ENCODE results near the gene CYGB.
"Not testable (repeated sequence)": the region's sequence is repeated elsewhere in the genome, so short reads cannot be mapped to it uniquely, and the experiment has no call there.

CYGB gene

DNA sequence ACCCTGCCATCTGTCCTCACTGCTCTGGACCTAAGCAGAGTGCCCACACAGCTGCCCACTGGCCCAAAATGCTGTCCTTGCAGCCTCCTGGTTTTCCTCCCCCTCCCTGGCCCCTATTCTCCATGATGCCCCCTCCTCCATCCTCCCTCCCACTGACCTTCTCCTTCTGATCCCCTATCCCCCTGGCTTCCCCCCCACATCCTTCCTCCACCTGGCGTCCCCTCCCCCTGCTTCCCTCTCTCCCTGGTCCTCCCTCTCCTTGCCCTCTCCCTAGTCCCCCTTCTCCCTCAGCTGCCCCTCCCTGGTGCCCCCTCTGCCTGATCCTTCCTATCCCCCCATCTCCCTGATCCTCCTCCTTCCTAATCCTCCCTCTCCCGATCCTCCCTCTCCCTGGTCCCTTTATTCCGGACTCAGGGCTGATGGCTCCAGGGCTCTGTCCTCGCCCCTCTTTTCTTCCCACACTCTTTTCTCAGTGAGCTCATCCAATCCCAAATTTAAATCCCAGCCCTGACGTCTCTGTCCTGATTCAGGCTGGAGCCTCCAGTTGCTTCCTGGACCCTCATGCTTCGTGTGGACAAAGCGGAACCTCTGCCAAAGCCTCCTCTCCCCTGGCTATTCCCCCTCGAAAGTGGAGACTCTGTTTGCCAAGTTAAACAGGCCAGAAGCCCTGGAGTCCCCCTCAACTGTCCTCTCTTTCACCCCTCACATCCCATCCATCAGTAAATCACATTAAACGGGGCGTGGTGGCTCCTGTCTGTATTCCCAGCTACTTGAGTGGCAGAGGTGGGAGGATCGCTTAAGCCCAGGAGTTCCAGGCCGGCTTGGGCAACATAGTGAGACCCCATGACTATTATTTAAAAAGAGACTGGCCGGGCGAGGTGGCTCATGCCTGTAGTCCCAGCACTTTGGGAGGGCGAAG, 18.2 kb downstream of the CYGB start:
- no peak for DNase-seq

DNA sequence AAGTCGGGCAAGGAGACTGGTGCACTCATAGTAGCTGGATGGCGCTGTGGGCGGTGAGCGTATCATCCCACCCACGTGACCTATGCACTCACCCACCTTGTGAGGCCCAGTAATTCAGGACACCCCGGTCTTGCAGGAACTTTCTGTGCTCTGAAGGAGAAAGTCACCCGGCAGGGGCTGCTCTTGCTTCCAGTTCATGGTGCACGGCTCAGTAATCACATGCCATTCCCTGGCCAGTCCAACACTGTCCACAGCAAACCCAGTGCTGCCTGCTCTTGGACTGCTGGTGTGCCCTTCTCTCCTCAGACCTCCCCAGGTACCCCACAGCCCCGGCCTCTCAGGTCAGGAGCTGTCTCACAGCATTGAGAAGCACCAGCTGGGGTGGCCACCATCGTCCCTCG, 19.9 kb downstream of the CYGB start:
- DNase-seq = no peak

DNA sequence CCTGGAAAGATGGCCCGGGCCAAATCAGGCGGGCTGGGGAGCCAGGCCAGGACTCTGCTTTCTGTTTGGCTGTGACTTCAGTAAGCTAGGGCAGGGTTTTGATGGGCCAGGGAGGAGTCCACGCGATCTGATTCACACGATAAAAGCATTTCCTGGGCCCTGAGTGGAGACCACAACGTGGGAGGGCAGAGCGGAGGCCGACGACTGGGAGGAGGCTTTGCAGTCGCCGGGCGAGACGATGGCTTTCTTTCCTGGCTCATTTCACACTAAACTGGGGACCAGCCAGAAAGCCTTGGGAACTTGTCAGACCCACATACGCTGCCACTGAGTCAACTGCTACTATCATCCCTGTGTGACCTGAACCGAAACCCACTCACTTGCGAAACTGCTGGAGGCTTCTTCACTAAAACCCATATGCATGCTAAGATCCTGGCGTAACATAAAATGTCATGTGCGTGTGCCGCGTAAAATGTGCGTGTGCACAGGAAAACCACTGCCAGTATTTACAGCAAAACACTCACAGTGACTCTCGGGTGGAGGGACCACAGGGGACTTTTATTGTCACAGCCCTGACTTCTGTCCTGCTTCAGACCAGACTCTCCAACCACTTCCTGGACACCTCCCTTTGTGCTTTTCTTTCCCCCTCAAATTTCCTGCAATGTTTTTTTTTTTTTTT, 22.1 kb downstream of the CYGB start:
- DNase-seq = peak; percentile 87

DNA sequence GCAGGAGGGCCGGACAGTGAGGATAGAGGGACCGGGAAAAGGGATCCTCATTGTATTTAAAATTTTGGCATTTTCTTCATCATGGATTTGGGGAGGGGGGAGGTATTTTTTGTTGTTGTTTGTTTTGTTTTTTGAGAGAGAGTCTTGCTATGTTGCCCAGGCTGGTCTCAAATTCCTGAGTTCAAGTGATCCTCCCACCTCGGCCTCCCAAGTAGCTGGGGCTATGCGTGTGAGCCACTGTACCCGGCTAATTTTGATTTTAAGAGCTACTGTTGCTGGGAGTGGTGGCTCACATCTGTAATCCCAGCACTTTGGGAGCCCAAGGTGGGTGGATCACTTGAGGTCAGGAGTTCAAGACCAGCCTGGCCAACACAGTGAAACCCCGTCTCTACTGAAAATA, 23.2 kb downstream of the CYGB start:
- DNase-seq = not testable (repeated sequence)

DNA sequence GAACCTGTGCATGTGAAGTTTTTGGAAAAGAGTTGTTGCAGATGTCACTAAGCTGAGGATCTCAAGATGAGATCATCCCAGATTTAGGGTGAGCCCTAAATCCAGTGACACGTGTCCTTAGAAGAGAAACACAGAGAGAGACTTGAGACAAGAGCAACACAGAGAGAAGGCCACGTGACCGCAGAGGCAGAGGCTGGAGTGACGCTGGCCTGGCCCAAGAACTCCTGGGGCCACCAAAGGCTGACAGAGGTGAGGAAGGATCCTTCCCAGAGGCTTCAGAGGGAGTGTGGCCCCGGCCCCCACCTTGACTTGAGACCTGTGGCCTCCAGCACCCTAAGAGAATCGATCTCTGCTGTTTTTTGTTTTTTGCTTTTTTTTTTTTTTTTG, 24.2 kb downstream of the CYGB start:
- no peak for DNase-seq

DNA sequence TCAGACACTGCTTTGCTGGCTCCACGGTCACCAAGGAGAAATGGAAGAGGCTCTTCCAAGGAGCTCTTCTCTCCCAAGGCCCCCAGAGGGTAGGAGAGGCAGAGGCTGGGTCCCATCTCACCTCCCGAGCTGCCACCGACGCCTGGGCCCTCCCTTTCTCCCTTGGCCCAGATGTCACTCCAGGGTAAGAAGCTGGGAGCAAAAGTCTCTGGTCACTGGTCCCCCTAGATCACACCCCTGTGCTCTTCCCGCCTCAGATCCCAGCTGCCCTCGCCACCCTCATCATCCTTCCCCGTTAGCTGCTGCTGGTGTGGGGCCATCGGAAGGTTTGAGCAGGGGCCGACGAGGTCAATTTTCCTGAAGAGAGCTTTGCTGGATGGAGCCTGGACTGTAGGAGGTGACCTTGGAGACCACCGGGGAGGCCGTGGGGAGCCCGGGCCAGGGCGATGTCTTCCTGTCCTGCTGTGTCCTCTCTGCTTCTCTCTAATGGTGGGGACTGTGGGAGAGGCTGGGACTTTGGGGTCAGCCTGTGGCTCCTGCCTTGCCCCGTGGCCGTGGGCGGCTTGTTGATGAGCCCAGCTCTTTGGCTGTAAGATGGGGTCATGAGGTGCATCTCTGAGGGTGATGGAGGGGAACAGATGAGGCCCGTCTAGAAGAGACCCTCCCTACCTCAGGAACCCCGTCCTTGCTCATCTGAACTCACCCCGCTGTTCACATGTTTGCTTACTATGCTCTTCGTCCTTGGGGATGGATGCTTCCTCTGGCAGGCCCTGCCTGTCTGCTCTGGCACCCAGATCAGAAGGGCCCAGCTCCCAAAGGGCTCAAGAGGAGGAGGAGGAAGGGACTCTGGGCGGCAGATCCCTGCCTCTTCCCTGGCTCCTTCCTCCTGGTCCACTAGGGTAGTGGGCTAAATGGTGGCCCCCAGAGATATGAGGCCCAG, 24.9 kb downstream of the CYGB start:
- DNase-seq = no peak

DNA sequence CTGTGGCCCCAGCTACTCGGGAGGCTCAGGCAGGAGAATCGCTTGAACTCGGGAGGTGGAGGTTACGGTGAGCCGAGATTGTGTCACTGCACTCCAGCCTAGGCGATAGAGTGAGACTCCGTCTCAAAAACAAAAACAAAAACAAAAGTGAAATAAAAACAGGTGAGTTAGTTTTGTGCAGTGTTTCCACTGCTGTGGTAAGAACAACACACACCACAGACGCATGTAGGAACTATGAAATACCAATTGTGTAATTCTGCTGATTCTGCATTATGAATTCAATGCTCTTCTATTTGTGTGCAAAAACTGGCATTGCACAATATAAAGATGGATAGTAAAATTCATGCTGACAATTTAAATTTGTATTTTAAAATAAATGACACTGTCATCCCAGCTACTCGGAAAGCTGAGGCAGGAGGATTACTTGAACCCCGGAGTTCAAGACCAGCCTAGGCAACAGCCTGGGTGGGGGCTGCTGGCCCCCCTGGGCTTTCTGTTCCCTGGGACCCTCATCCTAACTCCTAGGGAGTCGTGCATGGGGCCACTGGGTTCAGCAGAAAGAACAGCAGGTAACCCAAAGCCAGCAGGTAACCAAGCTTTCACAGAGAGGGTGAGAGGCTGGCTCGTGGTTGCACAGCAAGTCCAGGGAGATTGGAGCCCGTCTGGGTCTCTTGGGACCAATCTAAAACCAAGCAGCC, 25.7 kb downstream of the CYGB start:
- DNase-seq = no peak

DNA sequence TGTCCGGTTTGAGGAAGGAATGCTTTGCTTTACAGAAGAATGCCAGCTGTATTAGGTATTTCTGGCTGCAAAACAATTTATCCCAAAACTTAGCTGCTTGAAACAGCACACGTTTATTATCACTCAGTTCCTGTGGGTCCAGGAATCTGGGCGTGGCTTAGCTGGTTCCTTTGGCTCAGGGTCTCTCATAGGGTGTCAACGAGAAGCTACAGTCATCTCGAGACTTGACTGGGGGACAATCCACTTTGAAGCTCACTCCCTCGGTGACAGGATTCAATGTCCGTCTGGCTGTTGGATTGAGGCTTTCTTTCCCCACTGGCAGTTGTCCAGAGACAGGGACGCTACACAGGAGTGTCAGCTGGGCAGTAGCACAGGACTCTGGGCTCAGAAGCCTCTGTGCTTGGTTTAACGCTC, 26.7 kb downstream of the CYGB start:
- DNase-seq = no peak

DNA sequence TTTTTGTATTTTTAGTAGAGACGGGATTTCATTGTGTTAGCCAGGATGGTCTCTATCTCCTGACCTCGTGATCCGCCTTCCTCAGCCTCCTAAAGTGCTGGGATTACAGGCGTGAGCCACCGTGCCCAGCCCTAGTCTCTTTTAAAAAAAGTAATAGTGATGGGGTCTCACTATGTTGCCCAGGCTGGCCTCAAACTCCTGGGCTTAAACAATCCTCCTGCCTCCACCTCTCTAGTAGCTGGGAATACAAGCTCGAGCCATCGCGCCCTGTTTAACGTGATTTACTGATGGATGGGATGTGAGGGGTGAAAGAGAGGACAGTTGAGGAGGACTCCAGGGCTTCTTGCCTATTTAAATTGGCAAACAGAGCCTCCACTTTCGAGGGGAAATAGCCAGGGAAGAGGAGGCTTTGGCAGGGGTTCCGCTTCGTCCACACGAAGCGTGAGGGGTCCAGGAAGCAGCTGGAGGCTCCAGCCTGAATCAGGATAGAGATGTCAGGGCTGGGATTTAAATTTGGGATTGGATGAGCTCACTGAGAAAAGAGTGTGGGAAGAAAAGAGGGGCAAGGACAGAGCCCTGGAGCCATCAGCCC, 28.9 kb downstream of the CYGB start:
- DNase-seq = not testable (repeated sequence)

DNA sequence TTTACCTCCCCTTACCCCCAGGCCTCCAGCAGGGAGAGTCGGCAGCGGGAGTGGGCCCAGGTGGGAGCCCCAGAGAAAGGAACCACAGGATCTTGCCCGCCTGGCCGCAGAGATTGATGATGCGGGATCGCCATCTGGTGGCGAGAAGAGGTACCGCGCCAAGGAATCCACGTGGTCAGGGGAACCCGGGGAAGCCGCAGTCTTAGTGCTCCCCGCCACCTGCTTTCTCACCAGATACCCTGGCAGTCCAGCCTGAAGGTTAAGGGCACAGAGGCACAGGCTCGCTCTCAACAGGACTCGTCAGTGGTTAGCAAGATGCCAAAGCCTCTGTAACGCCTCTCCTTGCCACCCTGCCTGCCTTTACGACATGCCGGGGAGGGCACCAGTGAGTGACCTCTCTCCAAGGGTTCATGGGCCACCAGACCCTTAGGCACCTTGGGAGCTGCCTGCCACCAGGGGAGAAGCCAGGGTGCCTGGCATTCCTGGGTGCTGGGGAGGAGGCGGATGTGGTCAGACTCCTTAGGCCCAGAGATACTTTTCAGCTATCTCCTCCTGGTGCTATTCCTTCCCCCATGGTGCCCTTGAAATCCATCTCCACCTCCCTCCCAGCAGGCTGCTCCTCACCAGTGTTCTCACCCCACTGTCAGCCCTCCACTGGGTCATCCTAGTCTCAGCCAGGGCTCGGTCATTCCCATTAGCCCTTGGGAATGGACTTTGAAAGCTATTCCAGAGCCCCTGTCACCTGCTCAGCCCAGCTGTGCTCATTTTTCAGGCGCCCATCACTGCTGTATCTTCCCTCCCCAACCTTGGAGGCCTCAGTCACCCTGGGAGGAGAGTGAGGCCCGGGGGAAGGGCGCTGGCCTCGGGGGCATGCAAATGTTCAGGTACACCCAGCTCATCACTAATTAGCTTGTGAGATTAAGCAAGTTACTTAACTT, 30.8 kb downstream of the CYGB start:
- DNase-seq = peak; percentile 86

DNA sequence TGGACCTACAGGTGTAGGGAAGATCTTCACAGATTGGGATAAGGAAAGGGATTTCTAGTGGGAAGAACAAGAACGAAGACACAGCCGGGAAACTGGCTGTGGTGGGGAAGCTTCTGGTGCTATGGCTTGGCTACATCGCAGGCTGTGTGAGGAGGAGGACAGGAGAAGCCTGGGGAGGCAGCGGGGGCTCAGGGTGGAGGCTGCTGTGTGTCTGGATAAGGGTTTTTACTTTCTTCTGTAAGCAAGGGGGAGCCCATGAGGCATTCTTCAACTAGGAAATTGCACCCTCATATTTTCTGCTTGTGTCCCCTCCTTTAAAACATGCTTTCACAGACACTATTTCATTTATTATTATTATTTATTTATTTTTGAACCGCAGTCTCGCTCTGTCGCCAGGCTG, 33.4 kb downstream of the CYGB start:
- no peak for DNase-seq

DNA sequence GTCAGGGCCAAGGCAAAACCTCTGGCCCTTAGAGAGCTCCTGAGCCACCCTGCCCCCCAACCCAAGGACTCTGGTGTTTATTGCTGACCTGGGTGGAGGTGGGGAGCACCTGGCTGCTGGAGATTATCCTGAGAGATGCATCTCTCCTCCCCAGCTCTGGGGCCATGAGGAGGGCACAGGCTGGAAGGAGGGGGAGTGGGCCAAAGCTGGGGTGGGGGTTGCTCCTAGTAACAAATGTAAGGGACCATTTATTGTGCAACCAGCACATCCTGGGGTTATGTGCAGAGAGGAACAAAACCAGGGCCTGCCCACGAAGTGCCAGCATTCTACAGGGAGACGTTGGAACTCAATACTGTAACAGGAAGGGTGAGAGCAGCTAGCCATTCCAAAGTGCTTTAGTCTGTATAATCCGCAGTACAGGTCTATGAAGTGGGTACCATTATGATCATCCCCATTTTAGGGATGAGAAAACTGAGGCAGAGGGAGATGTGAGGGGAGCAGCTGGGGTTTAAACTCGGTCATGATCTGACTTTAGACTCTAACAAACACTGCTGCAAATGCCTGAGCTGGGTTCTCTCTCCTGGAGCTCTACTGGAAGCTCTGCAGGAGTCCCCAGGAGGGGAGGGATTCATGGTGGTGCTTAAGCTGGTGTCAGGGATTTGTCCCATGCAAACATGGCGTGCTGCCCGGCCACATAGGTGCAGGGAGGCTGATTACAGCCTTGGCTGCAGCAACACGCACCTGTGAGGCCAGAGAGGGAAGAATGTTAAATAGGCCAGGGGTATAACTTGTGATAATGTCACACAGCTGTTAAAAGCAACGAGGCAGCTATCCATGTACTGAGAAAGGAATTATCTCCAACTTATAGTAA, 34.9 kb downstream of the CYGB start:
- no peak for DNase-seq

DNA sequence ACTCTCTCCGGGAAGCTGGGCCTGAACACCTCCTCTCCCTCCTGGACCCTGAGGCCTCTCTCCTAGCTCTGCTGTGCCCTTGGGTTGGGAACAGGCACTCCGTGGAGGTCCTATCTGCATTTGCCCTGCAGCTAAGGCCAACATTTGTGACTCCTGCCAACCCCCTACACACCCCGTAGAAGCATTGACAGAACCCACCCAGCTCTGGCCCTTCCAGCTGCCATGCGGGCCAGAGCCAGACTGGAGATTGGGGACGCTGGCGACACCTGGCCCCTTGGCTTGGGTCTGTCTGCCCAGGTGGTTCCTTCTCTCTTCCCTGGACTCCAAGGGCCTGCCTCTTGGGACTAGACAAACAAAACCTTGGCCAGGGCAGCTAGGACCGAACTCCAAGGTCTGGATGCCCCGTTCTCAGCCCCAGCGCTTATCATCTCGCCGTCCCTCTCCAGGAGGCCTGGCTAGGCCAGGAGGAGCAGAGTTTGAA, 35.6 kb downstream of the CYGB start:
- DNase-seq = no peak

DNA sequence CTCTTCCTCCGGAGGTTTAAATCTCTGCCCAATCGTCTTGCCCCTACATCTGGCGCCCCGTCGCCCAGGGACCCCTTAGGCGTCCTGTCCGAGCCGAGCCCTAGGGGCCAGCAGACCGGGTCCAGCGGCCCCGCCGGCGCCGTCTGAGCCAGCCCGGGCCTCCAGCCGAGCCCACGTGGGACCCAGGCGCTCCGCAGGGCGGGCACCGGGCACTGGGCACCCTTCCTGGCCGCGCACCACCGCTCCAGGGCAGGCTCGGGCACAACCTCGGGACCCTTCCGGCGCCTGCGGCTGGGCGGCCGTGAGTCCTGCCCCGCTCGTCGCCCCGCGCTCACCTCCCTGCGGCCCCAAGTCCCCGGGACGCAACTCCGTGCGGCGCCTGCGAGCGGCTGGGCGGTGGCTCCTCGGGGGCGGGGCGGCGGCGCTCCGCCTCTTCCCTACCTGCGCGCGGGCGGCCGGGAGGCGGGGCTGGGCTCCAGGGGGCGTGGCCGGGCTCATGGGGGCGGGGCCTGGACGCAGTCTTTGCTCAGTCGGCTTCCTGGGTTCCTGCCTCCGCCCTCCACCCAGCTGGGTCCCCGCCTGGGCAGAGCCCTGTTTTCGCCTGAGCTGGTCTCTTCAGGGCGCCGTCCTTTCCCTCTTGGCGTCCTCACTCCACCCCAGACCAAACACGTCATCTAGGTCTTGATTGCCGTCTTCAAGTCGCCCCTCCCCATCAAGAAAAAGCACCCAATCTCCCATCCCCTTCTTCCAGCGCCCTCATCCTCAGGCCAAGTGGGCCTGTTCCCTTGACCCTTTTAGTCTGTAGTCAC, 36.3 kb downstream of the CYGB start, which contains the start of gene RHBDF2:
Gene RHBDF2 (minus strand): TSS at position 406 of the 809 bp plus-strand sequence. CDS start 19,899 bp downstream, outside the sequence.
- peak; percentile 95 for DNase-seq

DNA sequence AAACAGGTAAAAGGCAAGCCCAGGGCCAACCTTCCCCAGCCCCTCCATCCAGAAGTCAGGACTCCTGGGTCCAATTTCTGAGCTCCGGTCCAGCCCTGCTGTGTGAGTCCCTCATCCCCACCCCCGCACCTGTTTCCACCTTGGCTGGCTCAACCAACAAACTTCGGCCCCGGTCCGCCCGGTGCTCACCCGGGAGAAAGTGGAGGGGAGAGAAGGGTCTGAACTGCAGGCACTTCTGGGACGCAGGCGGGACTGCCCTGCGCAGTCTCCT, 36.8 kb downstream of the CYGB start:
- DNase-seq = no peak

DNA sequence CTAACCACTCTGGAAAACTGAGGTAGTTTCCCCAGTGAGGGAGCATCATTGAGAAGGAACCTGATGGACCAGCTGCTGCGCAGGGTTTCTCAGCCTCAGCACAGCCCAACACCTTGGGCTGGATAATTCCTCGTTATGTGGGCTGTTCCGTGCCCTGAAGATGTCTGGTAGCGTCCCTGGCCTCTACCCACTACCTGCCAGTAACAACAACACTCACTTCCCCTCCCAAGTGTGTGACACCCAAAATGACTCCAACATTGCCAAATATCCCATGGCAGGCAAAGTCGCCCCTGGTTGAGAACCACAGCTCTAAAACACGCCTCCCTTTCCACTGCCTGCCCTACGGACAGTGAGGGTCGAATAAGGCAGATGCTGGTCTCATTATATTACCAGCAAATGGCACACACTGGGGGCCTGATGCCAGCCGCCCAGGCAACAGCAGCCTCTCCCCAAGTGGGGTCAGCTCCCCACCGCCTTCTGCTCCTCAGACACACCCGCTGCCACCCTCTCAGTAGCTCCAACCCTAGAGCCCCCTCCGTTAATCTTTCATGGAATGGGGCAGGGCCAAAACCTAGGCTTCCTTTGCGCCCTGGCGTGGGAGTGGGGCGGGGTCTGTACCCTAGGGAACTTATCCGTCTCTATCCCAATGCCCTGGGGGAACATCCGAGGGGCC, 37.3 kb downstream of the CYGB start:
- DNase-seq = peak; percentile 47

DNA sequence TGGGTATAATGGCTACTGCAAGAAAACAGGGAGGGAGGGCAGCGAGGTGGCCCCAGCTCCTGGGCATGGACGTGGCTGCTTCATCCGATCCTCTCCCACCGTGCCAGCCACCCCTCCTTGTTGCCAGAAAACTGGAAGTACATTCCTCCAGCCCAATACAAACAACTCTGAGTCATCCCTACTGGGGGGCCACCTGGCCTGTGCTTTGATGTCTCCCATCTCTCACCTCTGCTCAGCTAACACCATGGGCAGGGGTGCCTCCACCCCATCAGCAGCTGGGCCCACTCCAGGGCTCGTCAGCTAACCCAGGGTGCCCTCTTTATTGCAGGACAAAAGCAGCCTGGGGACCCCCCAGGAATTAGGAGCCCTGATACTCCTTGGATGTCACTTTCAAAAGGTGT, 38.2 kb downstream of the CYGB start:
- no peak for DNase-seq

DNA sequence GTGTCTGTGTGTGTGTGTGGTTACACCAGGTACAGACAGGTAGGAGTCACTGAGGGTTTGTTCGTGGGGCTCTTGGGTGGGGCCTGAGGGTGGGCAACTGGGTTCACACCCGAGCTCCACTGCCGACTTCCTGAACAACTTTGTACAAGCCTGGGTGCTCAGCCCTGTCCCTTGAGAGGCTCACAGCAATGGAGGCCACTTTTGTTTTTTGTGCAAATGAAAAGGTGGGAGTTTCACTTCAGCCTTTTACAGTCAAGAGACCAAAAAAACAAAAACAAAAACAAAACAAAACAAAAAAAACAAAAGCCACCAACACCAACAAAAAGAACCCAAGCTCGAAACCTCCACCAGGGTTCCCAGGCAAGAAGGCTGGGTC, 38.6 kb downstream of the CYGB start:
- DNase-seq = no peak
